SH-SY5Y (cell line): ENCODE results near the gene SLCO4A1.

Source experiments
- GATA2 ChIP-seq: IDR thresholded peaks from 2 replicates; pipeline ENCODE4 v1.6.1; 2011; ENCODE audit warnings: mild to moderate bottlenecking, low read depth, low read length
- GATA3 ChIP-seq: IDR thresholded peaks from 2 replicates; pipeline ENCODE4 v1.6.1; 2011; ENCODE audit warnings: low read depth, mild to moderate bottlenecking, low read length, moderate library complexity

- TF ChIP-seq GATA3 (no peak), GATA2 (no peak)
Observed at GRCh38 chr20:62688083-62688482, 45.8 kb downstream of the SLCO4A1 start.
